Gastroesophageal sphincter (tissue), 3 donors: Measurements from ENCODE around the gene UVSSA.

ENCODE experiments used
- EP300 ChIP-seq: sonication (generic); formaldehyde crosslinking; IDR thresholded peaks from one replicate; pipeline ENCODE4 v1.6.1; 2017; ENCODE audit warnings: antibody characterized with exemption, mild to moderate bottlenecking
- POLR2A ChIP-seq, 2 donors: fragments of 450-650 bp; IDR thresholded peaks; one replicate each; pipeline ENCODE4 v1.6.1; 2017; ENCODE audit warnings: antibody characterized with exemption in 2 of 2, mild to moderate bottlenecking in 2 of 2, moderate library complexity in 1 of 2
- POLR2AphosphoS5 ChIP-seq: sonication (generic); formaldehyde crosslinking; IDR thresholded peaks from one replicate; pipeline ENCODE4 v1.6.1; 2017; ENCODE audit warnings: antibody characterized with exemption
- TF ChIP-seq, protein P1 (sequence below), 4 experiments: fragments of 200-600 bp in 2 of 4; fragments of 450-650 bp in 2 of 4; sonication (generic) in 1 of 4; IDR thresholded peaks; one replicate each; pipeline ENCODE4 v1.5.1; 2017 to 2019; ENCODE audit warnings: antibody characterized with exemption in 4 of 4, mild to moderate bottlenecking in 2 of 4, moderate library complexity in 2 of 4

DNA sequence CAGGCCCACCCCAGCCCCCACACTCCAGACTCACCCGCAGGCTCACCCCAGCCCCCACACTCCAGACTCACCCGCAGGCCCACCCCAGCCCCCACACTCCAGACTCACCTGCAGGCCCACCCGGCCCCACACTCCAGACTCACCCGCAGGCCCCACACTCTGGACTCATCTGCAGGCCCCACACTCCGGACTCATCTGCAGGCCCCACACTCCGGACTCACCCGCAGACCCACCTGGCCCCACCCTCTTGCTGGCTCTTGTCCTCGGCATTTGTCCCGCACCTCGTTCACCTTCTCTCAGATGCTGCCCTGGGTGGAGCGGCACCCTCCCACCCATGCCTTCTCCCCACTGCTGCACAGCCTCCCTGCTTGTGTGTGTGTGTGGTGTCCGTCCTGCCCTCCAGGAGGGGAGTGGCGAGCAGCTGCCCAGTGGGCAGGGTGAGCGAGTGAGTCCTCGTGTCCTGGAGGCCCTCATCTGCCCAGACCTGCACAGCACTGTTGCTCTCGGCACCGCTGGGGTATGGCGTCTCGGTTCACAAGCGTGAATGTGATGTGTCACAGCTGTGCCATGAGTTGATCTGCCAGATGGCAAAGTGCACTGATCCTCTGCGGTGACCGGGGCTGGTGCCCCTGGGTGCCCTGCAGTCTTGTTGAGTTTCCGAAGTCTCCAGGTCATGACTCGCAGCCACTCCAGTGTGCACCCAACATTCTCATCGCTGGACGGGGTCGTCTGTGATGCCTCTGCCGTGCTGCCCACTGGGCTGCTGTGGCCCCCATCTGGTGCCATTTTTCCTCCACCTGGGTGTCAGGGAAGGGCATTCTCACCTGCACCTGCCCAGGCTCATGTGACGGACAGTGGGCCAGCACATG lies 29.6 kb upstream of the UVSSA start:
- TF ChIP-seq, protein P1, sequence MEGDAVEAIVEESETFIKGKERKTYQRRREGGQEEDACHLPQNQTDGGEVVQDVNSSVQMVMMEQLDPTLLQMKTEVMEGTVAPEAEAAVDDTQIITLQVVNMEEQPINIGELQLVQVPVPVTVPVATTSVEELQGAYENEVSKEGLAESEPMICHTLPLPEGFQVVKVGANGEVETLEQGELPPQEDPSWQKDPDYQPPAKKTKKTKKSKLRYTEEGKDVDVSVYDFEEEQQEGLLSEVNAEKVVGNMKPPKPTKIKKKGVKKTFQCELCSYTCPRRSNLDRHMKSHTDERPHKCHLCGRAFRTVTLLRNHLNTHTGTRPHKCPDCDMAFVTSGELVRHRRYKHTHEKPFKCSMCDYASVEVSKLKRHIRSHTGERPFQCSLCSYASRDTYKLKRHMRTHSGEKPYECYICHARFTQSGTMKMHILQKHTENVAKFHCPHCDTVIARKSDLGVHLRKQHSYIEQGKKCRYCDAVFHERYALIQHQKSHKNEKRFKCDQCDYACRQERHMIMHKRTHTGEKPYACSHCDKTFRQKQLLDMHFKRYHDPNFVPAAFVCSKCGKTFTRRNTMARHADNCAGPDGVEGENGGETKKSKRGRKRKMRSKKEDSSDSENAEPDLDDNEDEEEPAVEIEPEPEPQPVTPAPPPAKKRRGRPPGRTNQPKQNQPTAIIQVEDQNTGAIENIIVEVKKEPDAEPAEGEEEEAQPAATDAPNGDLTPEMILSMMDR (IDR thresholded peaks at IDR 0.05), result no peak
- TF ChIP-seq POLR2A (IDR thresholded peaks at IDR 0.05) (no peak), POLR2AphosphoS5 (no peak), EP300 (no peak)
